Kidney (tissue), 14 donors: ENCODE measurements around the gene ARHGEF28. TPM values are rescaled to one million over a fixed set of nuclear protein-coding genes. Genes with fewer than 3 reads are reported as not detected.

Source experiments
- DNase-seq, 5 donors: peaks; one replicate each; pipeline ENCODE4 v3.0.0-alpha.2; 2013 to 2020
- FAIRE-seq: peaks from 2 replicates; lab custom pipeline; 2012; peaks lifted over from hg19 to GRCh38; lab: Jason Lieb, UNC
- H3K27ac ChIP-seq, 2 donors: one replicate each; pipeline ENCODE4 v1.7.0; 2013; ENCODE audit warnings: low read depth in 2 of 2, low read length in 2 of 2, inconsistent platforms in 1 of 2
- H3K27me3 ChIP-seq: one replicate; pipeline ENCODE4 v1.7.1; 2013; ENCODE audit warnings: low read length, inconsistent platforms; ENCODE audit not compliant: control insufficient read depth, insufficient read depth
- H3K36me3 ChIP-seq, 3 donors: one replicate each; pipeline versions ENCODE4 v1.7.0 to v1.7.1; 2013; ENCODE audit warnings: low read length in 3 of 3, control low read depth in 1 of 3, inconsistent platforms in 1 of 3; ENCODE audit not compliant: insufficient read depth in 3 of 3, control insufficient read depth in 2 of 3
- H3K4me1 ChIP-seq, 3 donors: one replicate each; pipeline versions ENCODE4 v1.7.0 to v1.7.1; 2013; ENCODE audit warnings: low read length in 3 of 3, inconsistent platforms in 1 of 3, low read depth in 1 of 3; ENCODE audit not compliant: control insufficient read depth in 2 of 3, insufficient read depth in 2 of 3
- H3K4me3 ChIP-seq, 3 donors: one replicate each; pipeline versions ENCODE4 v1.7.0 to v1.8.1; 2013; ENCODE audit warnings: low read length in 3 of 3, control low read depth in 1 of 3, inconsistent platforms in 1 of 3
- H3K9ac ChIP-seq, 3 donors: one replicate each; pipeline versions ENCODE4 v1.7.0 to v1.7.1; 2013; ENCODE audit warnings: low read length in 3 of 3, control low read depth in 1 of 3, inconsistent platforms in 1 of 3
- H3K9me3 ChIP-seq, 3 donors: one replicate each; pipeline versions ENCODE4 v1.7.0 to v1.7.1; 2013; ENCODE audit warnings: low read length in 3 of 3, control low read depth in 1 of 3, inconsistent platforms in 1 of 3; ENCODE audit not compliant: control insufficient read depth in 2 of 3, insufficient read depth in 1 of 3
- intact Hi-C: fragments of 100-400 bp; cut with DNase I; formaldehyde crosslinking; loops from one replicate; pipeline ENCODE4 v1.11.1; 2022
- polyA plus RNA-seq: library from polyadenylated mRNA; stranded (reverse); fragments of 350-450 nt; fragmentation: Illumina TruSeq; extraction: RNeasy Lipid Tissue Mini Kit (QIAGEN cat#74804); gene quantifications from one replicate; pipeline ENCODE4 v1.2.3, GENCODE V29; 2014; ENCODE audit warnings: low read depth, low replicate concordance; ENCODE audit not compliant: insufficient read depth
- total RNA-seq: library from RNA; stranded (reverse); fragmentation: NEBNext Ultra II Directional; extraction: Animal tissue kit (Norgen Biotek cat#: 25700); gene quantifications from one replicate; pipeline ENCODE4 v1.2.1, GENCODE V29; 2021
- TF ChIP-seq, protein P1 (sequence below): IDR thresholded peaks from 3 replicates; pipeline ENCODE4 v1.5.1; 2012; ENCODE audit warnings: mild to moderate bottlenecking, moderate library complexity, borderline replicate concordance; ENCODE audit not compliant: insufficient read depth; ENCODE audit errors: extremely low read depth
- donor health status: control.
- donor health status: control.
- donor health status: control.
- donor health status: control.
- donor health status: control.
- donor health status: DM: yes; HTN: yes; CAD: no.
- donor health status: Normal renal cell carcinoma (clear cell type).

The ARHGEF28 gene
- total and polyA plus RNA-seq, 2 donors from 2014 or later = 21.9 to 66.3 TPM

DNA sequence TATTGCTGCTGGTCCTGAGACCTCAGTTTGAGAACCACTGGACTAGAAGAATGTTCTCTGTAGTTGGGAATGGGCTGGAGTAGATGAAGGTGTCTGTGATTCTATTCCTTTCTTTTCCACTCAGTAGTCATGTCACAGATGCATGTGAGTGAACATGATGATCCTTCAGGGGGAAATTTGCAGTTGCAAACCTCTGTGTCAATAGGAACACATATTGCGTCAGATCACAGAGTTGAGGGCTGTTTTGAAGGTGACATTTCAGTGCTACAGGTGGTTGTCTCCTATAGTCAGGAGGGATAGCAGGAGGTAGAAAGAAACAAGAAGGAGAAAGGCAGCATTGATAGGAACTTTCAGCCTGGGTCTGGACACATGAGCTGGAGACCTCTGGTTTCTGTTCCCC lies 239.3 kb downstream of the ARHGEF28 start:
- H3K27ac ChIP-seq = no peak overlapping the region
- H3K4me1 ChIP-seq = peaks cover 0 to 4% (median 0%) of the 10 kb centered on the region in 3 donors
- H3K4me3 ChIP-seq = no peak overlapping the region
- no peaks in the 10 kb centered on the region for H3K27me3 ChIP-seq
- DNase-seq (no peak), FAIRE-seq (no peak)
- H3K36me3 ChIP-seq = peaks cover 4 to 44% (median 30%) of the 10 kb centered on the region in 3 donors
- TF ChIP-seq, protein P1, sequence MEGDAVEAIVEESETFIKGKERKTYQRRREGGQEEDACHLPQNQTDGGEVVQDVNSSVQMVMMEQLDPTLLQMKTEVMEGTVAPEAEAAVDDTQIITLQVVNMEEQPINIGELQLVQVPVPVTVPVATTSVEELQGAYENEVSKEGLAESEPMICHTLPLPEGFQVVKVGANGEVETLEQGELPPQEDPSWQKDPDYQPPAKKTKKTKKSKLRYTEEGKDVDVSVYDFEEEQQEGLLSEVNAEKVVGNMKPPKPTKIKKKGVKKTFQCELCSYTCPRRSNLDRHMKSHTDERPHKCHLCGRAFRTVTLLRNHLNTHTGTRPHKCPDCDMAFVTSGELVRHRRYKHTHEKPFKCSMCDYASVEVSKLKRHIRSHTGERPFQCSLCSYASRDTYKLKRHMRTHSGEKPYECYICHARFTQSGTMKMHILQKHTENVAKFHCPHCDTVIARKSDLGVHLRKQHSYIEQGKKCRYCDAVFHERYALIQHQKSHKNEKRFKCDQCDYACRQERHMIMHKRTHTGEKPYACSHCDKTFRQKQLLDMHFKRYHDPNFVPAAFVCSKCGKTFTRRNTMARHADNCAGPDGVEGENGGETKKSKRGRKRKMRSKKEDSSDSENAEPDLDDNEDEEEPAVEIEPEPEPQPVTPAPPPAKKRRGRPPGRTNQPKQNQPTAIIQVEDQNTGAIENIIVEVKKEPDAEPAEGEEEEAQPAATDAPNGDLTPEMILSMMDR = no peak
- H3K9me3 ChIP-seq = no peaks in the 10 kb centered on the region
- H3K9ac ChIP-seq = no peak overlapping the region
- intact Hi-C loops = no loop called here

DNA sequence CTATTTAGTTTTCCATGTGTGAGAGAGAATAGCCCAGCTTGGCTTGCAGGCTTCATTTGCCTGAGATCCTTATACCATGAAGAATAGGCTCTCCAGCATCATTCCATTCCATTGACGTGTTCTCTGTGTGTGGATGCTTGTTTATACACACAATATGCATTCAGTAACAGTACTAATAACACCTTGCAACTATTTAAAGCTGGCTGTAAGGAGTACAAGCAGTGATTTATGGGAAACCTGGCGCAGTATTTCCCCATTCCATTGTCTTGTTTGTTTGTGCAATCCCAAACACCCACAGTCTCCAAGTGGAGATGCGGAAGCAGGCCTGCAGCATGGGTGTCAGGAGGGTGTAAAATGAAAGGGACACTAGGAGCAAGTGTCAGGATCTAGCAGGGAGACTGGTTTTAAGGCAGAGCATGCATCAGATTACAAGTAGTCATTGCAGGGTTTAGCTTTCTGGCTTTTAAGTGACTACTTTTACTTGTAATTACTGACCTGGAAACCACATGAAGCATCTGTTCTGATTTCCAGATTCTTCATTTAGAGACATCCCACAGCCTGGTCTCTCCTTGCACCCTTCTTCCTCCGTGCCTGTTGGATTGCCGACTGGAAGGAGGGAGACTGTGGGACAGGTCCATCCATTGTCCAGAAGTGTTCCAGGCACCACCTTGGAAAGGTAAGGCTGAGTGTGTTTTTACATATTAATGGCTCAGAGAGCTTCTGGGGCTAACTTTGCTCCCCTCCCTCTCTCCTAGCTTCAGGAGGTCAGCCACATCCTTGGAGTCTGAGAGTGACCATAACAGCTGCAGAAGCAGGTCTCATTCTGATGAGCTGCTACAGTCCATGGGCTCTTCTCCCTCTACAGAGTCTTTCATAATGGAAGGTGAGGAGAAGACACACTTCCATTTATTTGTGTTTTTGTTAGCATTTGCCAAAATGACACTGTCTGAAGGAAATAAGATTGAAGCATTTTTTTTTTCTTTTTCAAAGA lies 241.6 kb downstream of the ARHGEF28 start:
- DNase-seq (no peak), FAIRE-seq (no peak)
- H3K4me3 ChIP-seq = no peak overlapping the region
- no peaks in the 10 kb centered on the region for H3K9me3 ChIP-seq
- intact Hi-C loops = no loop called here
- no peak overlapping the region for H3K9ac ChIP-seq
- peaks cover 4 to 49% (median 34%) of the 10 kb centered on the region in 3 donors for H3K36me3 ChIP-seq
- H3K4me1 ChIP-seq = peaks cover 0 to 4% (median 0%) of the 10 kb centered on the region in 3 donors
- H3K27me3 ChIP-seq = no peaks in the 10 kb centered on the region
- TF ChIP-seq, protein P1 = no peak
- no peak overlapping the region for H3K27ac ChIP-seq

DNA sequence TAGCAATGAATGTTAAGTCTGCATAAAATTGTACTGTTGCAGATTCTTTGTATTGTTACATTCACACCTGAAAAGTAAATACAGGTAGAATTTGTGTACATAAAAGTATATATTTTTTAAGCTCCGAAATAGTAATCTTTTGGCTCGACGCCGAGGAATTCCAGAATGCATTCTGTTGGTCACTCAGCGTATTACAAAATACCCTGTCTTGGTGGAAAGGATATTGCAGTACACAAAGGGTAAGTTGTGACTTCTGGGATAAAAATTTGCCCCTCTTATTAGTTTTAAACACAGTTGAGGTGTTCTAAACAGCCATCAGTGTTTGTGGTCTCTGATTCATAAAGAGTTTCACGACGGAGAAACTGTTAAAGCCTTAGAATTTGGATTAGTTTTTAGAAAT lies 257.6 kb downstream of the ARHGEF28 start:
- H3K4me3 ChIP-seq = no peak overlapping the region
- intact Hi-C loops = no loop called here
- H3K4me1 ChIP-seq = no peaks in the 10 kb centered on the region
- H3K9ac ChIP-seq = no peak overlapping the region
- TF ChIP-seq, protein P1 = no peak
- FAIRE-seq (no peak), DNase-seq (no peak)
- H3K36me3 ChIP-seq = peaks cover under 1 to 40% (median 9%) of the 10 kb centered on the region in 3 donors
- H3K27me3 ChIP-seq = no peaks in the 10 kb centered on the region
- no peak overlapping the region for H3K27ac ChIP-seq
- no peaks in the 10 kb centered on the region for H3K9me3 ChIP-seq
